Endothelial cell of umbilical vein (primary cell): ENCODE data around the gene DCLK2.

ENCODE experiments used
- EZH2 ChIP-seq: IDR thresholded peaks from 2 replicates; pipeline ENCODE4 v1.6.1; 2012; ENCODE audit warnings: borderline replicate concordance, low read depth, mild to moderate bottlenecking, moderate library complexity, low read length, inconsistent platforms; ENCODE audit not compliant: severe bottlenecking
- POLR2A ChIP-seq: IDR thresholded peaks from 2 replicates; pipeline ENCODE4 v1.6.1; 2012; ENCODE audit warnings: low read depth, mild to moderate bottlenecking, control low read depth, low read length
- POLR2AphosphoS5 ChIP-seq: IDR thresholded peaks from 2 replicates; pipeline ENCODE4 v1.6.1; 2012; ENCODE audit warnings: low read depth, mild to moderate bottlenecking, control low read depth, low read length, moderate library complexity; ENCODE audit not compliant: insufficient read depth

DNA sequence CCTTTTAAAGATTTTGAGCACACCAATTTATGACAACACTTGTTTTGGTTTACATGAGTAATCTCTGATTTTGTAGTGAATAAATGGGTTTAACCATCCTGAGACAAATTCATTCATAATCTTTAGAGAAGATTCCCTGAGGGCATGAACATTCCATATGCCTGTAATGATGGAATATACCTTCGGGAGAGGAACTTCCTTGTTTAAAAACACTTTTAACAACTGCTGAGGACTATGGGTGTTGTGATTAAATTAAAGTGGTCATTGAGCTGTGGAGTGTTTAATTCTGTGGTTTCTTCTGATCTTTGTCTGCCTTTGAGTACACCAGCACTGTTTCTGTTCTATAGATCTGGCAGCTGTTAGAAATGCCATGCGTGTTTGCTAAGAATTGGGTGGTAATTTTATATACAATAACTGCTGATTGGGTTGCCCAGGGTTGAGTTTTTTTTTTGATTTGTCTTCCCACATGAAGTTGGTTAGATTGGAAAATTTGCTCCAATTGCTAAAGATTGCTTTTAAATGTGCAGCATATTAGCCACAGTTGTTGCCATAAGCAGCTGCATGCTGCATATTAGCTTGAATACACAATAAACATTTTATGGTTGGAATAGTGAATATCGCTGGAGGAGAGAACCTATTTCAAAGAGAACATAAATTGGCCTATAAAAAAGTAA, 86.8 kb downstream of the DCLK2 start:
- TF ChIP-seq POLR2A: no peak
- TF ChIP-seq POLR2AphosphoS5: no peak
- TF ChIP-seq EZH2: no peak
